ENCODE results near the gene MEGF8.

The MEGF8 gene

DNA sequence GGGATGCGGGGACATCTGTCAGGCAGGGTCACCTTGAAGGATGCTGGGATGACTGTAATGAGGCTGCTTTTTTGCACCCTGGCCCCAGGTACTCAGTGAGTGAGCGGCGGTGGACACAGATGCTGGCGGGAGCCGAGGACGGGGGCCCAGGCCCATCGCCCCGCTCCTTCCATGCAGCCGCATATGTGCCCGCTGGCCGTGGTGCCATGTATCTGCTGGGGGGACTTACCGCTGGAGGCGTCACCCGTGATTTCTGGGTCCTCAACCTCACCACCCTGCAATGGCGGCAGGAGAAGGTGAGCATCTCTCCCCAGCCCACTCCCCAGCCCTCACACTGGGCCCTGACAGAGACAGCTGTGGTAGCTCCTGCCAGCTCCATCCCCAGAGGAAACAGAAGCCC is 31.3 kb downstream of the MEGF8 start:
- no peak for DNase-seq (ENCODE audit: low read depth)

DNA sequence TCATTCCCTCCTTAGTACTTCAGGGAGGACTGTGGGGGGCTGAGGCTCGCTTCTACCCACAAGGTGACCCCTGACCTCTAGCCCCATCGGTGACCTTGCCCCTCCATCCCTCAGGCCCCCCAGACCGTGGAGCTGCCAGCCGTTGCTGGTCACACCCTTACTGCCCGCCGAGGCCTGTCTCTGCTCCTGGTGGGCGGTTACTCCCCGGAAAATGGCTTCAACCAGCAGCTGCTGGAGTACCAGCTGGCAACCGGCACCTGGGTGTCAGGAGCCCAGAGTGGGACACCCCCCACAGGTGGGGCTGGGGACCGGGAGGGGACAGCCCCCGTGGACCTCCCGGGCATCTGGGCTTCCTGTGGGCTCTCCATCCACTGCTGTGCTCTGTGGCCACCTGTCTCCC is 31.9 kb downstream of the MEGF8 start:
- DNase-seq (ENCODE audit: low read depth): no peak

DNA sequence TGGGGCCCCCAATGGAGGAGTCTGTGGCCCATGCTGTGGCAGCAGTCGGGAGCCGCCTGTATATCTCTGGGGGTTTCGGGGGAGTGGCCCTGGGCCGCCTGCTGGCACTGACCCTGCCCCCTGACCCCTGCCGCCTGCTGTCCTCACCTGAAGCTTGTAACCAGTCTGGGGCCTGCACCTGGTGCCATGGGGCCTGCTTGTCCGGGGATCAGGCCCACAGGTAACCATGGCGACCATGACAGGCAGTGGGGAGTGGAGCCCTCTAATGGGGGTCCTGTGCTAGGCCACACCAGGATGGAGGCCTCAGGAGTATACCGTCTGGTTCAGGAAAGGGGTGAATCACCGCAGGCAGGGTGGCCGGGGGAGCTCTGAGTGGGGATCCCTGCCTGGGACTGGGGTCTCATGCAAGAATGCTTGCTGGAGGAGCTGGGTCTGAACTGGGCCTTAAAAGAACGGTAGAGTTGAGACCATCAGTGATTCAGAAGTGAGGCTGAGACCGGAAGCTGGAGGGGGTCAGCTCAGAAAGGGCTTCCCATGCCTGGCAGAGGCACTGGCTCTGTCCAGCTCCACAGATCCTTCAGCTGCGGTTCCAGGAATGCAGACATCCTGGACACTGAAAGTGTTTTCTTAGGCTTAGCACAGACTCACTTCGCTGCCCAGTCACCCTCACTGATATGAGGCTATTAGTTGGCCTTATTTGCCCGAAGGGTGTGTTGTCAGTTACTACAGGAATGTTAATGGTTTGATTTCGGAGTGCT is 35.5 kb downstream of the MEGF8 start:
- DNase-seq (ENCODE audit: low read depth): no peak

DNA sequence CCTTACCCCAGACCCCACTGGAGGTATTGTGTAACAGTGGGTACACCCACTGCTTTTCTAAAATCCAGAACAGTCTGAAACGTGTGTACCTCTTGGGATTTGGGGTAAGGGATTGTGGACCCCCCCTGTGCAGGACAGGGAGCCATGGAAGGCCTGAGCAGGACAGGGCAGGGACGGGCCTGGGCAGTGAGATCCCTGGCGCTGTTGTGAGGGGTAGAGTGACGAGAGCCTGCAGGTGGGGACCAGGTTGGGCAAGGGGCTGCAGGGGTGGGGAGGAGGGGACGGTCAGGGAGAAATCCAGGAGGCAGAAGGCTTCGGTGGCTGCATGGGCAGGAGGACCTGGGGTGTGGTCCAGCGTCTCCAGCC is 36.1 kb downstream of the MEGF8 start:
- no peak for DNase-seq (ENCODE audit: low read depth)

DNA sequence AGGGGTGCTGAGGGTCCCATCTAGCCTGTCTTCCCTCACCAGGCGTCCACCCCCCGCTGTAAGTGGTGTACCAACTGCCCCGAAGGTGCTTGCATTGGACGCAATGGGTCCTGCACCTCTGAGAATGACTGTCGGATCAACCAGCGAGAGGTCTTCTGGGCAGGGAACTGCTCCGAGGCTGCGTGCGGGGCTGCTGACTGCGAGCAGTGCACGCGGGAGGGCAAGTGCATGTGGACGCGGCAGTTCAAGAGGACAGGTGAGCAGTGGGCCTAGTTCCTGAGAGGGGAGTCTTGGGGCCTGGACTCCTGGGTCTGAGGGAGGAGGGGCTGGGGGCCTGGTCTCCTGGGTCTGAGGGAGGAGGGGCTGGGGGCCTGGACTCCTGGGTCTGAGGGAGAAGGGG is 36.9 kb downstream of the MEGF8 start:
- no peak for DNase-seq (ENCODE audit: low read depth)

DNA sequence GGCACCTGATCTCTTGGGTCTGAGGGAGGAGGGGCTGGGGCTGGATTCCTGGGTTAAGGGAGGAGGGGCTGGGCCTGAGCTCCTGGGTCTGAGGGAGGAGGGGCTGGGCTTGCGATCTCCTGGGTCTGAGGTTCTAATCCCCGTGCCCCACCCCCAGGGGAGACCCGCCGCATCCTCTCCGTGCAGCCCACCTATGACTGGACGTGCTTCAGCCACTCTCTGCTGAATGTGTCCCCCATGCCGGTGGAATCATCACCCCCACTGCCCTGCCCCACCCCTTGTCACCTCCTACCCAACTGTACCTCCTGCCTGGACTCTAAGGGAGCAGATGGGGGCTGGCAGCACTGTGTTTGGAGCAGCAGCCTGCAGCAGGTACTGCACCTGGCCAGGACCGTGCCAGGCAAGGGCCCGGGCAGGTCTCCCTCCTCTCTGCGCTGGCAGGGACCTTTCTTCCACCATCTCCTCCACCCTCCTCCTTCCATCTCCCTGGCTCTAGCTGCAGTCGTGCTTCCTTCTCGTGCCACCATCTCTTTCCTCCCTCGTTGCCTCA is 37.5 kb downstream of the MEGF8 start:
- no peak for DNase-seq (ENCODE audit: low read depth)

DNA sequence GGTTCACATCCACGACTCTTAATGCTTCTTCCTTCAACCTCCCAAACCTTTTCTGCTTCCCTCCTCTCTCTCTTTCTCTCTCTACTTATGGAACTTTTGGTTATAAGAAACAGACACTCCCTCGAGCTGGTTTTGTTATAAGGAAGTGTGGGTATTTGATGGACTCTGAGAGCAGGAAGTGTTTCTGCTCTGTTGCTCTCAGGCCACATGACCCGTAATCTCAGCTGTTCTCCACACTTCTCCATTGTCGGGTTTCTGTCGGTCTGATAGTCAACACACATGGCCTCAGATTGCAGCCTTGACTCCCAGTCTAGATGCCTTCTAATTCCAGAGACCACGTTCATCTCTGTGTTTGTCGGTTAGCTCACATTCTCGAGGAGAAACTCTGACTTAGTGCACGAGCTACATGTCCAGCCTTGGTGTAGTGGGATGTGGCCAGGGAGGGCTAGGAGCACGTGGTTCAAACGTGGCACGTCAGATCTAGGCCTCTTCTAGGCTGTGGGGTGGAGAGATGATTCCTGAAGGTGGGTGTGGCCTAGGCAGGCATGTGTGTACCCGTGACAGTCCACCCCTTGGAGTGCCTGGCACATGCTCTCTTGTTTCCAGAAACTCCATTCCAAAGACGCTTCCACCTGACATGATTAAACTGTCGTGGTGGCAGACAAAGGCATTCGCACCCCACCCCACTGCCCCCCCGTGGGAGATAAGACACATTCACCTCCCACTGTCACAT is 38.3 kb downstream of the MEGF8 start:
- no peak for DNase-seq (ENCODE audit: low read depth)

DNA sequence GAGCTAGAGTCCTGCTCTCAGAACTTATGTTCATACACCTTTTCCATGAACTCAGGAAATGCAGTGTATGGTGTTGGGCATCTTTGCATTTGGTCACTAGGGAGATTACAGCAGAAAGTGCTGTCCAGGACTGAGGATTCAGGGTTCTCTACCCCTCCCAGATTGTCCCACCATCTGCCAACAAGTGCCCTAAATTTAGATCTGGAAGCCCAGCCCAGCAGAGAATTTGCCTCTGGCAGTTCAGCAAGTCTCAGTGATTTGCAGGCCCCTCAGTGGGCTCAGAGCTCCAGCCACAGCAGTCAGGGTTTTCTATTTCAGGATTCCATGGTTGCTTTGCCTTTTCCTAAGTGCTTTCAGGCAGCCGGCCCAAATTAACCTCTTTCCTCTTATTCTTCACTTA is 41.2 kb downstream of the MEGF8 start:
- no peak for DNase-seq (ENCODE audit: low read depth)

DNA sequence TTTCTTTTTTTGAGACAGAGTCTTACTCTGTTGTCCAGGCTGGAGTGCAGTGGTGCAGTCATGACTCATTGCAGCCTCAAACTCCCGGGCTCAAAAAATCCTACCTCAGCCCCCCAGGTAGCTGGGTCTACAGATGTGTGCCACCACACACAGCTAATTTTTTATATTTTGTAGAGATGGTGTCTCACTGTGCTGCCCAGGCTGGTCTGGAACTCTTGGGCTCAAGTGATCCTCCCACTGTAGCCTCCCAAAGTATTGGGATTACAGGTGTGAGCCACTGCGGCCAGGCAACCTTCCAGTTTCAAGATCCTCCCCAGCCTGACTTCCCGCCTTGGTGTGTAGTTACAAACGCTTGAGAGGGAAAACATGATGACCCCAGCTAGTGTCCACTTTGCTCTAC is 42.5 kb downstream of the MEGF8 start:
- DNase-seq (ENCODE audit: low read depth): no peak

DNA sequence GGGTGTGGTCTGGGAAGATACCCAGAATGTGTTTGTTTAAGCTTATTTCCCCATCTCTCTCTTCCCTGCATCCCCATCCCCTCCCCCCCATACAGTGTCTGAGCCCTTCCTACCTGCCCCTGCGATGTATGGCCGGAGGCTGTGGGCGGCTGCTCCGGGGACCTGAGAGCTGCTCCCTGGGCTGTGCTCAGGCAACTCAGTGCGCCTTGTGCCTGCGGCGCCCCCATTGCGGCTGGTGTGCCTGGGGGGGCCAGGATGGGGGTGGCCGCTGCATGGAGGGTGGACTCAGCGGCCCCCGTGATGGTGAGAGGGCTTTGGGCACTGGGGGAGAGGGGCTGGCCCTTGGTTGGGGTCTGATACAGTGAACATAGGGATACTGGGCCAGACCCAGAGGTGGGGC is 42.9 kb downstream of the MEGF8 start:
- DNase-seq (ENCODE audit: low read depth): no peak

DNA sequence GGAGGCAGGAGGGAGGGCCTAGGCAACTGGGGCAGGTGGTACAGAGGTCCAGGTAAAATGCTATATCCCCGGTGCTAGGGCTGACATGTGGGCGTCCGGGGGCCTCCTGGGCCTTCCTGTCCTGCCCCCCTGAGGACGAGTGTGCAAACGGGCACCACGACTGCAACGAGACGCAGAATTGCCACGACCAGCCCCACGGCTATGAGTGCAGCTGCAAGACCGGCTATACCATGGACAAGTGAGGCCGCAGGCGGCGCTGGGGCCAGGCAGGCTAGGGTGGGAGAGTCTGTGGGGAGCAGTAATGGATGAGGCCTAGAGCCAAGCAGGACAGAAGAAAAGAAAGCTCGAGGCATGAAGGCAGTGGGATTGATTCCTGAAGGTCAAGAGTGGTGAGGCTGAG is 43.3 kb downstream of the MEGF8 start:
- no peak for DNase-seq (ENCODE audit: low read depth)

DNA sequence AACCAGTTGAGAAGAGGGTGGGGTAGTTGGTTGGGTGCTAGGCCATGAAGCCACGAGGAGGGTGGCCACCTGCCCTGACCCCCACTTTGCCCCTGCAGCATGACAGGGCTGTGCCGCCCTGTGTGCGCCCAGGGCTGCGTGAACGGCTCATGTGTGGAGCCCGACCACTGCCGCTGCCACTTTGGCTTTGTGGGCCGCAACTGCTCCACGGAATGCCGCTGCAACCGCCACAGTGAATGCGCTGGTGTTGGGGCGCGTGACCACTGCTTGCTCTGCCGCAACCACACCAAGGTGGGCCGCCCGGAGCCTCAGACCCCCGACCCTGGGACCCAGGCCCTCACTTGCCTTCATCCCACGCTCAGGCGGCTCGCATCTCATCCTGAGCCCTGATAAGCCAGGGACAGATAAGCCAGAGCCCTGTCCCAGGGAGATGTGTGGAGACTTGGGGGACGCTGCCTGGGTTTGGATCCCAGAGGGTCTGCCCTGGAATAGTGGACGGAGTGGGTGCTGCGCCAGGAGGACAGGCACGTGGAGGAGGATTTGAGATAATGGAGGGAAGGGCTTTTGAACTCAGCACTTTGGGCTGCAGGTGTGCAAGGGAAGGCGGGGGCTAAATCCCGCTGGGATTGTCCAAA is 44.1 kb downstream of the MEGF8 start:
- no peak for DNase-seq (ENCODE audit: low read depth)

DNA sequence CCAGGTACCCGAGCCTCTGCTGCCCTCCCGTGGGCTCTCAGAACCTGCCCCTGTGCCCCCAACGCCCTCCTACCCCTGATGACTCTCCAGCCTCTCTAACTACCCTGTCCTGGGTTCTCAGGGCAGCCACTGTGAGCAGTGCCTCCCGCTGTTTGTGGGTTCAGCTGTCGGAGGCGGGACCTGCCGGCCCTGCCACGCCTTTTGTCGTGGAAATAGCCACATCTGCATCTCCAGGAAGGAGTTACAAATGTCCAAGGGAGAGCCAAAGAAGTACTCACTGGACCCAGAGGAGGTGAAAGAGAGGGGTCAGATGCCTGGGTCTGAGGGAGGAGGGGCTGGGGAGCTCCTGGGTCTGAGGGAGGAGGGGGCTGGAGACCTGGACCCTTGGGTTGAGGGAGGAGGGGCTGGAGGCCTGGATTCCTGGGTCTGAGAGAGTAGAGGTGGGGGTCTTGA is 44.7 kb downstream of the MEGF8 start:
- DNase-seq (ENCODE audit: low read depth): no peak

DNA sequence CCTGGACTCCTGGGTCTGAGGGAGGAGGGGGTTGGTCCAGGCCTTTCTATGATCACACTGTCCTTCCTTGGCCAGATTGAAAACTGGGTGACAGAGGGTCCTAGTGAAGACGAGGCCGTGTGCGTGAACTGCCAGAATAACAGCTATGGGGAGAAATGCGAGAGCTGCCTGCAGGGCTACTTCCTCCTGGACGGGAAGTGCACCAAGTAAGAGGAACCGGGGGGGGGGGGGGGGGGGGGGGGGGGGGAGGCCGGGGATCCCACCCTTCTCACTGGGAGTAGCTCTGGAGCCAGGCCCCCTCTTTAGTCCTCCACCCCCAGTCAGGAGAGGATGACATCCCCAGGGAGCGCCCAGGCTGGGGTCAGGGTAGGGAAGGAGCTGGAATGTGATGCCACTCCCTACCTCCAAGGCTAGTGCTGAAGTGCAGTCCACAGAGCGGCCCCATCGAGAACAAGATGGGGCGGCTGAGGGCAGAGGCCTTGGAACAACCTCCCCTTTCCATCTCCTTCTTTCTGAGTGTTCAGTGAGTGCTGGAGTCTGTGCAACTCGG is 45.3 kb downstream of the MEGF8 start:
- DNase-seq (ENCODE audit: low read depth): no peak

DNA sequence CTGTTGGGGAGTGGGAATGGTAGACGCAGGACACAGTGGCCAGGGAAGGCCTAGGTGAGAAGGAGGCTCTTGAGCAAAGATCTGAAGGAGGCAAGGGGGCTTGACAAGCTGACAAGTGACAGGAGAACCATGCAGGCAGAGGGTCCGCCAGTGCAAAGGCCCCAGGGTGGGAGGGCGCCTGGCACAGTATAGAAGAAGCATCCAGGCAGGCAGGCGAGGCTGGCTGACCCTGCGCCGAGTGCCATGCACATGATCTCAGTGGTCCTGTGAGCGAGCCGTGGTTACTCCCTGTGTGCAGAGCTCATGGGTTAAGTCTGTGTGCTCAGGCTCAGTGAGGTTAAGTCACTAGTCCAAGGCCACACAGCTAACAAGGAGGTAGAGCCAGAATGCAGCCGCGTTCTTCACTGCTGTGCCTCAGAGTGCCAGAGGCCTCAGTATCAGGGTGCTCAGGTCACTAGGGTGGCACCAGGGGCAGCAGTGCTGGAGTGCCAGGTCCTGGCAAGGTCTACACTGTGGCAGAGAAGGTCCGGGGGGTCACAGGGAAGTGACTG is 49.5 kb downstream of the MEGF8 start:
- DNase-seq (ENCODE audit: low read depth): no peak

DNA sequence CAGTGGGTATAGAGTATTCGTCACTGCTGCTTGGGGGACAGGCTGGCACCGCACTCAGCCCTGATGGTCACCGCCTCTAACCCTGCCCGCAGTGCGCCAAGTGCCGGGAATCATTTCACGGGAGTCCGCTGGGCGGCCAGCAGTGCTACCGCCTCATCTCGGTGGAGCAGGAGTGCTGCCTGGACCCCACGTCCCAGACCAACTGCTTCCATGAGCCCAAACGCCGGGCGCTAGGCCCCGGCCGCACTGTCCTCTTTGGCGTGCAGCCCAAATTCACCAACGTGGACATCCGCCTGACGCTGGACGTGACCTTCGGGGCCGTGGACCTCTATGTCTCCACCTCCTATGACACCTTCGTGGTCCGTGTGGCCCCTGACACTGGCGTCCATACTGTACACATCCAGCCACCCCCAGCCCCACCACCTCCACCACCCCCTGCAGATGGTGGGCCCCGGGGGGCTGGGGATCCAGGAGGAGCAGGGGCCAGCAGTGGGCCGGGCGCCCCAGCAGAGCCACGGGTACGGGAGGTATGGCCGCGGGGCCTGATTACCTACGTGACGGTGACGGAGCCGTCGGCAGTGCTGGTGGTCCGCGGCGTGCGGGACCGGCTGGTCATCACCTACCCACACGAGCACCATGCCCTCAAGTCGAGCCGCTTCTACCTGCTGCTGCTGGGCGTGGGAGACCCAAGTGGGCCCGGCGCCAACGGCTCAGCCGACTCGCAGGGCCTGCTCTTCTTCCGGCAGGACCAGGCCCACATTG is 50.2 kb downstream of the MEGF8 start:
- no peak for DNase-seq (ENCODE audit: low read depth)

DNA sequence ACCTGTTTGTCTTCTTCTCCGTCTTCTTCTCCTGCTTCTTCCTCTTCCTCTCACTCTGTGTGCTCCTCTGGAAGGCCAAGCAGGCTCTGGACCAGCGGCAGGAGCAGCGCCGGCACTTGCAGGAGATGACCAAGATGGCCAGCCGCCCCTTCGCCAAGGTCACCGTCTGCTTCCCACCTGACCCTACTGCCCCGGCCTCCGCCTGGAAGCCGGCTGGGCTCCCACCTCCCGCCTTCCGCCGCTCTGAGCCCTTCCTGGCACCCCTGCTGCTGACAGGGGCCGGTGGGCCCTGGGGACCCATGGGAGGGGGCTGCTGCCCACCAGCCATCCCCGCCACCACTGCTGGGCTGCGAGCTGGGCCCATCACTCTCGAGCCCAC is 50.7 kb downstream of the MEGF8 start:
- DNase-seq (ENCODE audit: low read depth): no peak

DNA sequence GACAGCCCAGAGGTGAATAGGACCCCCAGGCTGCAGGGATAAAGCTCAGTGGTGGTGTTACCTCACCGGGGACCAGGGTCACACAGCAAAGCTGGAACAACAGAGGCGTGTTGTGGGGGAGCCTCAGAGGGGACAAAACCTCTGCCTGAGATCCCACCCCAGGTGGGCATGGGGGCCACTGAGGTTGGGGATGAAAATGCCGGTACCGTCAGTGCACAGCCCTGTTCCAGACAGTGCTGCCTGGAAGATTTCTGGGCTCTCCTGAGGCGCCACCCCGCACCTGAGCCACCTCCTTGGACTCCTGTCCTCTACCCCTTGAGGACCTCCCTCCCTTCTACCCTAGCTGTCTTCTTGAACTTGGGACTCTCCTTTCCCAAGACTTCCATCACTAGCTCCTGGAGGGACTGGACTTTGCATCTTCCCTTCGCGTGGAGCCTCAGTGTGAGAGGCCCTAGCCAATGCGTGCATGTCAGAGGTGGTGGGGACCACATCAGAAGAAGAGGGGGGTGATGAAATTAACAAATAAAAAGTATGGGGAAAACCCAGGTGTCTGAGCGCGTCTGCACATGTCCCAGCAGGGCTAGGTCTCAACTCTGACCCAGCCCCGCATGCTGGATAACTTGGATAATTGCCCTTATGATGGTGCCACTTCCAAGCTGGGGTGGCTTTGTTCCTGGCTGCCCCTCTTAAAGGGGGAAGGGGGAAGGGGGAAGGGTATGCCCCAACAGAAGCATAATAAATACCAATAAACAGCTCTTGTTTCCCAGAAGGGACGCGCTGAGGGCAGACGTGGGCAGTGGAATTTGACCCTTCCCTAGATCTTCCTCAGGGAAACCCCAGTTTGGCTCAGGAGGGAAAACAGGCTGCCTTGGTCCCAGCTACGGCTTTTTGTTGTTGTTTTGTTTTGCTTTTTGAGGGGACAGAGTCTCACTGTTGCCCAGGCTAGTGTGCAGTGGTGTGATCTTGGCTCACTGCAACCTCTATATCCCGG is 53.1 kb downstream of the MEGF8 start:
- no peak for DNase-seq (ENCODE audit: low read depth)

DNA sequence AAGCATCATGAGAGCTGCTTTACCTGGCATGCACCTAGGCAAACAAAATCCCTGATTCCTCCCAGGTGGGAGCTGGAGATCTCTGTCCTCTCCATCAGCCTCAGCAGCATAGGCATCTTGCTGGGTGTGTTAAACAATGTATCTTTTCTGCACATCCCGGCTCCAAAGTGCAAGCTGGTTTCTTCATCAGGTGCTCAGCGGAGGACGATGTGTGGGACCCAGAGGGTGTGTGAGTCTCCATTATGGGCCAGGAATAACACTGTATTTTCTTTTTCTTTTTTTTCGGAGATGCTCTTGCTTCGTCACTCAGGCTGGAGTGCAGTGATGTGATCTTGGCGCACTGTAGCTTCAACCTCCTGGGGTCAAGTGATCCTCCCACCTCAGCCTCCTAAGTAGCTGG is 54.7 kb downstream of the MEGF8 start:
- DNase-seq (ENCODE audit: low read depth): no peak

DNA sequence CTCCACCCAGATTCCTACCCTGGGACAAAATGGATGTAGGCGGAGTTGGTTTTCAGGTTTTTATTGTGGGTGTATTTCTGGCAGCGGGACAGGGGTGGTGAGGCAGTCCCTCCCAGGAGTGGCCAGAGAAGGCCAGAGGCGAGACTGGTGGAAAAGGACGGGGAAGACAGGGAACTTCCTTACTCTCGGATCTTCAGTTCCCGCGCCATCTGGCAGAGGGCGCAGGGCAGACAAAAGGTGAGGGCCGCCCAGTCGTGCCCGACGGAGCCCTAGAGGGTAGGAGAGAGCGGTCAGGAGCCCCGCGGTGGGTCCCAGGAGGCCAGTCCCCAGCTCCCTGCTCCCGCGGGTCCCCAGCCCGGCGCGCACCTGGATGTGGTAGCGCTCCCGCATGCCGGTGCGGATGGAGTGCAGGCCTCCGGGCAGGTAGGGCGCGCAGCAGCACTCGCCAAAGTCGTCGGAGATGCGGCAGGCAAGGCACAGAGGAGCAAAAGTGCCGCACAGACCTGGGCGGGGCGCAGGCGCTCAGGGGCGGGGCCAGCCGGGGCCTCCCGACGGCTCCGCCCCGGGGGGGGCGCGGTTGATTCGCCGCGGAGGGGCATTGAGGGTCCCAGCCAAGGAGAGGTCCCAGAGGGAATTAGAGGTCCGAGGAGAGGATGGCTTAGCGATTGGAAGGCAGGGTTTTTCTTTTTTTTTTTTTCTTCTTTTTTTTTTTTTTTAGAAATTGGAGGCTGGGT is 61.7 kb downstream of the MEGF8 start:
- peak; percentile 40 for DNase-seq (ENCODE audit: low read depth)

Measured in stimulated activated CD8-positive, alpha-beta memory T cell treated with anti-CD3 and anti-CD28 coated beads, Interleukin-7, amount 100 ng/mL, for 24 hours (primary cell).